DMS 273 (cell line): Measurements from ENCODE around the gene OR6B2.

Experiments
- DNase-seq: peaks from one replicate; lab custom pipeline; 2025; ENCODE audit not compliant: unreplicated experiment; lab: John Stamatoyannopoulos, UW

The OR6B2 gene

DNA sequence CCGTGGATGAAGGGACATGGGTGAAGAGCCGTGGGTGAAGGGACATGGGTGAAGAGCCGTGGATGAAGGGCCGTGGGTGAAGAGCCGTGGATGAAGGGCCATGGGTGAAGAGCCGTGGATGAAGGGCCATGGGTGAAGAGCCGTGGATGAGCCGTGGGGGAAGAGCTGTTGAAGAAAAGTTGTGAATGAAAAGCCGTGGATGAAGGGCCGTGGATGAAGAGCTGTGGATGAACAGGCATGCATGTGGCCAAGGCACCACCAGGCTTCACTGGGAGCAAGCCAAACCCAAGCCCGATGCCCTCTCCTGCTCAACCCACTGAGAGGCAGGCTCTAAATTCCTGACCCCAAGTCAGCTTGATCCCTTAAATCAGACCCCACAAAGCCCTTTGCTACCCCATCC, 12.5 kb upstream of the OR6B2 start:
- DNase-seq = no peak

DNA sequence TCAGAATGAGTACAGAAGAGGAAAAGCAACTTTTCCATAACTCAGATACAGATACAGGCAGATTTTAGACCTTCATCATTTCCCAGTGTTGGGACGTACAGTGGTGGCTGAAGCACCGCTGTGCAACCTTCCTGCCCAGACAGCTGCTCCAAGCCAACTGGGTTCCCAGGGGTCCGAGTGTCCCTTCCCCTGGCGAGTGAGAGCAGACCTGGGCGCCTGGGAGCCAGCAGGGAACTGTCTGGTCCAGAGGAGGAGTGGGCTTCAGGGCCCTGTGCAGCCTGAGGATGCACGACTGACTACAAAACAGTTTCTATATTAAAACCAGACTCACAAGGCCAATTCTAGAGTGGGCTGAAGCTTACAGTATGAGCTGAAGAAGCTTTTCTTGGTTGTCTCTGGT, 11.1 kb upstream of the OR6B2 start:
- no peak for DNase-seq

DNA sequence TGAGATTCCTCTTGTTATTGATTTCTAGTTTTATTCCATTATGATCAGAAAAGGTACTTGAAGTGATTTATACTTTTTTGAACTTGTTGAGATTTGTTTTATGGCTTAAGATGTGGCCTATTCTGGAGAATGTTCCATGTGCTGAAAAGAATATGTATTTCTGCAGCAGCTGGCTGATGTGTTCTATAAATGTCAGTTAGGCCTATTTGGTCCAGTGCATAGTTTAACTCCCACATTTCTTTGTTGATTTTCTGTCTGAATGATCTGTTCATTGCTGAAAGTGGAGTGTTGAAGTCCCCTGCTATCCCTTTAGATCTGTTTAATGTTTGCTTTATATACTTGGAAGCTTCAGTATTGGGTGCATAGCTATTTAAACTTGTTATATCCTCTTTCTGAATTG, 7.1 kb upstream of the OR6B2 start:
- DNase-seq = no peak

DNA sequence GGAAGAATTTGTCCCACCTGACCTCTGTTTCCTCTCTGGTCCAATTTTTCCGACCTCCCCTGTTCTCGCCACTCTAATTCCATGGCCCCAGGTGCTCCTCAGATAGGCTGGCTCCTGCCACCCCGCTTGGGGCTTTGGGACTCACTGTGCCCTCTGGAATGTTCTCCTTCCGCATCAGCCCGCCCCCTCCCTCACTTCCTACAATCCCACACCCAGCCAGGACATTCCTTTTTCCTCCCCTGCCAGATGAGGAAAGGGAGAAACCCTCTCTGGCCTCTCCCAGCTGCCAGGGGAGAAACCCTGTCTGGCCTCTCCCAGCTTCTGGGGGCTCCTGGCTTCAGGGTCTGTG, 3.1 kb upstream of the OR6B2 start:
- DNase-seq = no peak

DNA sequence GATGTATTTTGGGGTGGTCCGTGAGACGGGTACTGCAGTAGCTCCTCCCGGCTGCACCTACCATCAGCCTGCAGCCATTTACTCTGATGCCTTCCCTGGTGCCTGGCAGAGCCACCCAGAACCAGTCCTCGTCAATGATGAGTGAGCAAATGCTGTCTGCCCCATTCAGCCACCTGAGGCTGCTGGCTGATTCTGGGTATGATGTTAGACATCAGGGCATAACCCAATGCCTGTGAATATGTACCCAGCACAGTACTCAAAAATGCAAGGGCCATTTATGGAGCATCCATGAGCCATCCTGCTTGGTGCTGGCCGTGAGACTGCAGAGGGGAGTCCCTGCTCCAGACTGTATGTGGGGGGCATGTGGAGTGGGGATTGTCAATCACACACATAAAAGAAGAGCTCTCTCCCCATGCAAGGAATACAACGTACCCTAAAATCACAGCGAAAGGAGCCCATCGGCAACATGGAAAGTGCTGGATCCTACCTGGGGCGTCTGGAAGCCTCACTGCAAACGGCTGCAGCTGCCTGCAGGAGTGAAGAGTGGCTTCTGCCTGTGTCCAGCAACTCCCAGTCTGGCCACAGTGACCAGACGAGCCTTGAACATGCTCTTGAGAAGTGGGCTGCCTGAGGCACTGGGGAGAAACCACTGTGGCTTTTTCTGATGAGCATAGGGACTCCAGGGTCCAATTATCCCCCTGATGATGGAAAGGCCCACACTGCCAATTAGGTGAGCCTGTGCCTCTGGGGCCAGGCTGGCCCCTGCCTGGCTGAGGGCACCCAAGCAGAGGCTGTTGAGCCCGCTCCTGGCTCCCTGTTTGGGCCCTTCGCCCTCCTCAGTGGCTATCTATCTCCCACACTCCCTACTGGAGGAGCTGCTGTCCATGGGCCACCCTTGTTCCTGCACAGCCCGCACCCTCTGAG, 2.4 kb upstream of the OR6B2 start:
- no peak for DNase-seq

DNA sequence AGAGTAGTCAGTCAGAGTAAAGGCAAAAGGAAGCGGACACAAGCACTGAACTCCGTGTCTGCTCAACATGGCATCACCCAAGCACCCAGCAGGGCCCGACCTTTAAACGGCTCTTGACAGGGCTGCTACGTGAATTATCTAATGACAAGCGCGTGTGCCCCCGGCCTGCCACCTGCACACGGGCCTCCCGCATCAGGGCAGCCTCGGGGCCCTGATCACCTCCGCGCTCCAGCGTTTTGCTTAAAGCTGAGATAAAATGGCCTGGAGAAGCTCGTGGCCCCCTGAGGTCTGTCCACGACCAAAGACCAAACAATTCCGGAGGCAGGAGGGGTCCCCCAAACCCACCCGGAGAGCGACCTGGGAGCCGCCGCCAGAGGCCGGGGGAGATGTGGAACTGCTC, 5.5 kb downstream of the OR6B2 start:
- DNase-seq = peak; percentile 49

DNA sequence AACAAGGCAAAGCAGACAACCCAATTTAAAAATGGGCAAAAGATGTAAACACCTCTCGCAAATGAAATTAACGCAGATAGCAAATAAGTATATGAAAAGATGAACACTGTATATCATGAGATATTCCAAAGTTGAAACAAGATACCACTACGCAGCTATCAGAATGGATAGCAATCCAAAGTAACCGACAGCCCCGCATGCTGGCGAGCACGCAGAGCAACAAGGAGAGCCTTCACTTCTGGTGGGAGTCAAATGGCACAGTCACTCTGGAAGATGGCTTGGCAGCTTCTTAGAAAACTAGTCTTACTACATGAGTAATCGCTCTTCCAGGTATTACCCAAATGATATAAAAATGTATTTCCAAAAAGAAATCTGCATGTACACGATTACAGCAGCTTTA, 6.4 kb downstream of the OR6B2 start:
- DNase-seq = no peak

DNA sequence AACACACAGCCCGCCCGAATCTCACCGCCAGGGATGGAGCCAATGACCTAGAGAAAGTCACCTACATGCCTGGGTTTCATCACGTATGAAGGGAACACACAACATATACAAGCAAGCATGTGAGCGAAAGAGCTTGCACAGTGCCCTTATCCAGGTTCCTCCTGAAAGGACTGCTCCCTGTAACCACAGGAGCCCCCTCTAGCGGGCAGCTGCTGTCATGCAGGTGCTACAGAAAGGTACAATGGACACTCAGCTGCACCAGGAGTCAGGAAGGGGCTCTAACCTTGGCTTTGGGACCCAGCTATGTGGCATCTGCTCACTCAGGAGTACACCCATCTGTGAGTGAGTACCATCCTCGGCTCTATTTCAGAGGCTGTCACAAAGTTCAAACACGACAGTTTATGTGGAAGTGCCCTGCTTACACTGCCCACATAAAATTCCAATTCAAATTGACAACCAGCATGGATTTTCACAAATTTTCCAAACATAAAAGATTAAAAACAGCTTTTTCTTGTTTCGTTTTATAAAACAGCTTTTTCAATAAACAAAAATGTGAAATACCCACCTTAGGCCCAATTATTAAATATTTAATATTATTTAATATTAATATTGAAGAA, 8.6 kb downstream of the OR6B2 start:
- peak; percentile 79 for DNase-seq

DNA sequence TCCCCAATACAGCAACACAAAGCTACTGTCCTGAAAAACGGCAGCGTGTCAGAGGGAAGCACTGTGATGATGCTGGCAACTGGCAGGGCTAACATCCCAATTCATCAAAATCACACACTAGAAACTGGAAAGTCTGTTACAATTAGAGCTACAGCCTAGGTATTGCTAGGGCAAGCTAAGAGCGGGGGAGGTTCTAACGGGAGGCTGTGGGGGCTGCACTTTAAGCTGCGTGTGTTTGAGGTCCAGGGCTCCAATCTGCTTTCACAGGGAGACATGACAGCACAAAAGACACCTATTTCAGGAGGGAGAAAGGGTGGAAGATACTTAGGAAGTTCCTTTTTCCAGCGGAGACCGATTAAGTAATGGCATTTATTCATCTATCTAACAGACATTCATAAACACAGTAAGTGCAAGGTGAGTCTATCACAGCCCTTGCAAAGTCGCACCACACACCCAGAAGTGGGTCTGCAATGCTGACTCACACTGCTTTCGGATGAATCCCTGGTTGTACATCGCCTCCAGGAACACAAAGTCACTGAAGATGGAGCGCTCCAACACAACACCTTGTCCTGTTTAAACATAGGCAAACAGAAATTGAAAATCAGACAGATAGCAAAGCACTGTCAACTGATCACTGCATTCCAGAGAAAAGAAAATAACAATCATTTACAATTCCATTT, 12.0 kb downstream of the OR6B2 start:
- DNase-seq = no peak

DNA sequence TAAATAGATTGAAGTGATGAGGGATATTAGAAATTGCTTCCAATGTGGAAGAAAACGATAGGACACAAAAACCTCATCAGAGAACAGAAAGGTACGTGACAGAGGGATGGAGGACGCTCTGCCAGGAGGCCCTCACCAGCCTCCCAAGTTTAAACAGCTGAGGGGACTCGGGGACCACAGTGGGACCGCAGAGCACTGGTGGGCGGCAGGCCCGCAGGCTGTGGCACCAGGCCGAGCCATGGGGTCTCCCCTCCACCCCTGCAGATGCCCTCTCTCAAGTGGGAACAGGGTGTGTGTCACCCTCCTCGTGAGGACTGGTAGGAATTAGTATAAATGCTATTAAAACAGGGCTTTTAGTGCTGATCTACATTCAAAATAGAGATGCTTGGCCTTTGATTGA, 15.9 kb downstream of the OR6B2 start:
- no peak for DNase-seq

DNA sequence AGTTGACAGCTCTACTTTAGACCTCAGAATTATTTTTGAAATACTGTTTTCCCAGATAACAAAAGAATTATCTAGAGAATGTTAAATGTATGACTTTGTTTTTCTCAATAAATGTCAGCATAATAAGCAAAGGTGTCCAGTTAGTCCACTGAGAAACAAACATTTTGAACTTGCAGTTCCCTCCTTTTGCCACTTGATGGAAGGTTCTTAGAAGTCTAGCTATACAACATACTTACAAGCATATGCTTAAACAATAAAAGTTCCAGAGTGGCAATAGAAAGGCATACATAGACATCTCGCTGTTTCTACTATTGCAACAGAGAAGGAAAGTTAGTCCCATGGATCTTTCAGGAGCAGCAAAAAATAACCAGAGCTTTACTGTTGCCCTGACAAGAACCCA, 16.9 kb downstream of the OR6B2 start:
- peak; percentile 20 for DNase-seq

DNA sequence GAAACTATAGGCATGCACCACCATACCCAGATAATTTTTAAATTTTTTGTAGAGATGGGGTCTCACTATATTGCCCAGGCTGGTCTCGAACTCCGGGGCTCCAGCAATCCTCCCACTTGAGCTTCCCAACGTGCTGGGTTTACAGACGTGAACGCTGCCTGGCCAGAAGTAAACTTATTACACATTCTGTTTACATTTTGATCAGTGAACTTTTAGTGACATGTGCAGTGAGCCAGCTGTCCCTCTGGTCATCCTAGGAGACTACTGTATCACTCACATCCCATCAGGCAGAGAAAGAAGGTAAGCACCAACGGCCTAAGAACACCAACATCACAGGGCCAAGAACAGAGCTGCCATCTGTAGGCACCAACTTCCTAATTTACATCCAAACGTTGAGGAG, 27.2 kb downstream of the OR6B2 start:
- no peak for DNase-seq

DNA sequence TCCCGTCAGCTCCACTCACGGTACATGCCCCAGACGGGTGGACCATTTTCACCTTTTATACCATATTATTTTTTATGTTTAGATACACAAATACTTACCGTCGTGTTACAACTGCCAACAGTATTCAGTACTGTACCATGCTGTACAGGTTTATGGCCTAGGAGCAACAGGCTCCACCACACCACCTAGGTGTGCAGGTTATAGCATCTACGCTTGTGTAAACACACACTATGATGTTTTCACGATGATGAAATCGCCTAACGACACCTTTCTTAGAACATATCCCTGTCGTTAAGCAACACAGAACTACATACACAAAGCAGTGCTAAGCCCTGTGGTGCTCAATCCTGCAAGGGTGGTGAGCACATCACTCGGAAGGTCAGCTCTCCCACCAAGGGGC, 29.6 kb downstream of the OR6B2 start:
- no peak for DNase-seq

DNA sequence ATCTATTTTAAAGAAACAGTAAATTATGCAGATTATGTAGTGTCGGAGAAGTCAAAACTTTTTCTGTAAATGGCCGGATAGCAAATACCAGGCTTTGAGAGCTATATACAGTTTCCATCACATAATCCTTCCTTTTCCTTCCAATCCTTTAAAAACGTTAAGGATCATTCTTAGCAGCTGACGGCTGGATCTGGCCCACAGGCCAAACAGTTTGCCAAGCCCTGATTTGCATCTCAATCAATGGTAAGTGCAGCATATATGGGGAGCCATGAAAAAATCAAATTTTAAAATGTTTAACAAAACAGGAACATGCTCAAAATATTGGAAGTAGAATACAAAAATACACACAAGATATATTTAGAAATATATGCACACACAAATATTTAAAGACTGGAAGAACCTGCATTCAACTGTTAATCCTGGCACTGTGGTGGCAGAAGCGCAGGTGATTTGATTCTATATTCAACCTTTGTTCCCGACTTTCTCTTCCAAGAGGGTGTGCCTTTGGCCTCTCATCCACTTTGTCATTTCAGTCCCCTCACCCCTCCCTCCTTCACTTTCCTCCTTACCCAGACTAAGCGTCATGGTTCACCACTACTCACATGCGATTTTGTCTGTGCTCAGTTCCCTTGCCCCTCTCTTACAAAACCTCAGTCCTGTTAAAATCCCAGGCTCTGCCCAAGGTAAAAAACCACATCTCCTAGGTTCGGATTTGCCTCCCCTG, 32.4 kb downstream of the OR6B2 start:
- no peak for DNase-seq

DNA sequence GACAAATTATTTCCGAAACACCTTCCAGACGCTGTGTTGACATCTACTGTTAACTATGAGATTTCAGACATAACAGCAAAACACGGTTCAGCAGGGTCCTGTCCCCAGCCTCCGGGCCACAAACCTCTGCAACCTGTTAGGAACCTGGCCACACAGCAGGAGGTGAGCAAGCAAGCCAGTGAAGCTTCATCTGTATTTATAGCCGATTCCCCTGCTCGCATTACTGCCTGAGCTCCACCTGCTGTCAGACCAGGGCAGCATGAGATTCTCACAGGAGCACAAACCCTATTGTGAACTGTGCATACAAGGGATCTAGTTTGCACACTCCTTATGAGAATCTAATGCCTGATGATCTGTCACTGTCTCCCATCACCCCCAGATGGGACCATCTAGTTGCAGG, 36.1 kb downstream of the OR6B2 start:
- peak; percentile 34 for DNase-seq

DNA sequence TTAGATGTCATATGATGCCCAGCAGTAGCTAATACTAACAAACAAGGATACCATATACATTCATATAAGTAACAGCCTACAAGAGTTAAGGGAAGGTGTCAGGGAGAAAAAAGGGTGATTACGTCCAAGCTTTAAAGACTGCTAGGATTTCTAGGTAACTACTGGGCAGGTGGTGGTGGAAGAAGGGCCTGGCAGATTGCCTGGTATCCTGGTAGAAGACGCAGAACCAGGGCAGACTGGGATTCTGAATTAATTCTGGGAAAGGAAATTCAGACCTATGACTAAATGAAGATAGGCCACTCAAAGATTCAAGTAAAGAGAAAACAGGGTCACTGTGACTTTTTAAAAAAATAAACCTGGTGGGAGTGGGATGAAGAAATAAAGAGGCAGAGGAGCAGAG, 36.9 kb downstream of the OR6B2 start:
- DNase-seq = peak; percentile 69

DNA sequence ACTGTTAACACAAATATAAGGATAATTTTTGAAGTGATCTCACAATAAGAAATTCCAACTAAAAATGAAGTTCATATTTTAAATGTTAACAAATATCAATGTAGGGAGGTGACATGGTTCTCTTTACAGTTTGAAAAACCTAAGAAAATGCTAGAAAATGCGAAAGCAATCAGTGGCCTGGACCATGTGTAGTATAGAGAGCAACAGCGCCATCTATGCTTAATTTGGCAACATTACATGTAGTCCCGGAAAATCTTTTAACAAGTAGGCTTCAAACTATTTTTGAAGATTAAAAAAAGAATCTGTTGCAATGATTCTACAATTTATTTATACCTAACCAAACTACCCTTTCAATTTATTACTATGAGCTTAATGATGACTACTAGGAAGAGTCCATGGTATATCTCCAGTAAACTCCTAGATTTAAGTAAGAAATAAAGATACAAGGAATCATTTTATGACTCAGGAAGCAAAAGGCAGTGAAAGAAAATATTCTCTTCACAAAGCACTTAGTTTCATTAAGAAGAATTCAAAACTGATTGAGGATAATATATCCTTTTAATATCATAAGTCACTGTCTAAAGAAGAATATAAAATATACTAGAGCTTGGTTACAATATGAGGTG, 38.4 kb downstream of the OR6B2 start:
- peak; percentile 74 for DNase-seq

DNA sequence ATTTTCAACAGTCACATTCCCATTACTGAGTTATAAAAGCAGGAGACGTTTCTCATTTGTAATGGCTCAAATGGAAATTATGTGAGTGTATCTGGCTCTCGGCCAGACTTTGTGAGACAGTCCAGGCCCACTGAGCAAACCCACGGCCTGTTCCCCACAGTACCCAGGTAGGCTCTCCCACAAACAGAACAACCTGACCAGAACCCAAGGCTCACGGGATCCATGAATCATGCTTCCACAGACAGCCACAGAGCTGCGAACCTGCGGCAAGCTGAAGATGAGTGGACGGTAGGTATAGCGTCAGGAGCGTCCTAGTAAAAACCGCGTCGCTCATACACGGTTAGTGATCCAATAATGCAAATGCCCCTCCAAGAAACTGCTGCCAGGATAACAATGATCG, 39.3 kb downstream of the OR6B2 start:
- no peak for DNase-seq

DNA sequence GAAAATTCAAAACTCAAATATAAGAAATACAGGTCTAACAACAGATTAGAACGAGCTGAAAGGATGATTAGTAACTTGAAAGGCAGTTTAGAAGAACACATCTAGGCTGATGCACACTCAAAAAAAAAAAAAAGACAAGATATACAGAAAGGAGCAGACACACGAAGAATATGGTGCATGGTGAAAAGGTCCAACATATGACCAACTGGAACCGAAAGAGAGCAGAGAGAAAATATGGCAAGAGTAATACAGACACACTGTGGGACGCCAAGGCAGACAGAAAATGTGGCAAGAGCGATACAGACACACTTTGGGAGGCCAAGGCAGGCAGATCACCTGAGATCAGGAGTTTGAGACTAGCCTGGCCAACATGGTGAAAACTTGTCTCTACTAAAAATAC, 44.9 kb downstream of the OR6B2 start:
- DNase-seq = no peak

DNA sequence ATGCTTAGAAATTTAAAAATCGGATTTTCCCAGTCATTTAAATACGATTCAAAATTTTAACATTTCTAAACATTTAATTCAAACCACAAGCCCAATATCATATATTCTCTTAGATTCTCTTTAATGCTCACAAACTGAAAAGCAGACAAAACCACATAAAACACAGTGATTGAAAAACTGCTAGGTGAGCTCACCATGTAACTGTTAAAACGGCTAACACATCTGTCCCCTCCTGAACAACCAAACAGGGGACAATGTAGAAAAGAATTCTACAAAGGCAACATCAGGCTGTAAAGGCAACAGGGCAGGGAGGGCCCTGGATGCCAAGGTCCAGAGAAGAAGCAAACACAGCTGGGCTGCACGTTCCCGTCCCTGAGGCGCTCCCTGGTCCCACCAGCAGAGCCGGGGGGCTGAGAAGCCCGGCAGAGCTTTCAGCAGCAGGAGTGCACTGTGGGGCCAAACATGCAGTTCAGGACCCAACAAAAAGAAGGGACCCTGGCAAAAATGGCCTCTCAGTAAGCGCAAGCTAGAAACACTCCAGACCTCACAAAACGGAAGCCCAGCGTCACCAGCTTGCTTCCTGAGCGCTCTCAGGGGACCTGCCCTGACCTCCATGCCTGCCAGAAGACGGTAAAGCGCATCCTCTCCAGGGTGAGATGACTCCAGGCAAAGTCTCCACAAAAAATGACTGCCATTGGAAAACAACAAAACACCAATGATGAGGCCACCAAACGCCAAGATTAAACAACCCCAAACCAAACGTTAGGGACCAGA, 45.6 kb downstream of the OR6B2 start:
- no peak for DNase-seq
